DMS 273 (cell line): Measurements from ENCODE around the gene CDRT15.
"Not testable (repeated sequence)": the region's sequence is repeated elsewhere in the genome, so short reads cannot be mapped to it uniquely, and the experiment has no call there.

Experiments
- DNase-seq: peaks from one replicate; lab custom pipeline; 2025; ENCODE audit not compliant: unreplicated experiment; lab: John Stamatoyannopoulos, UW

CDRT15 gene

GRCh38 chr17:14186443-14186842, 50.2 kb downstream of the CDRT15 start:
- DNase-seq = not testable (repeated sequence)
